ENCODE results near the gene CALD1.
A peak's percentile ranks its signal among the peaks of the same experiment; 100 is the strongest.

The CALD1 gene

GRCh38 chr7:134905375-134905774 lies 125.9 kb downstream of the CALD1 start:
- Histone ChIP-seq H3K36me3 (ENCODE audit: control insufficient read depth, insufficient read depth, low read length) (peaks cover 57% of the 10 kb centered on the region), H3K9me3 (ENCODE audit: control insufficient read depth, low read length) (no peaks in the 10 kb centered on the region), H3K4me3 (ENCODE audit: extremely low read depth, insufficient read depth, low read length, poor library complexity, severe bottlenecking) (no peak overlapping the region), H3K27ac (ENCODE audit: low read depth, low read length, severe bottlenecking) (peak overlapping the region; percentile 43), H3K4me1 (ENCODE audit: control insufficient read depth, insufficient read depth, low read length, poor library complexity, severe bottlenecking) (peaks cover 64% of the 10 kb centered on the region)
- 75 to 80% methylated on average over 1 of the region's 2 CpGs for WGBS, 2 experiments (ENCODE audit: insufficient coverage in 2 of 2)

- Histone ChIP-seq H3K4me1 (ENCODE audit: control insufficient read depth, insufficient read depth, low read length, poor library complexity, severe bottlenecking) (peaks cover 50% of the 10 kb centered on the region), H3K9me3 (ENCODE audit: control insufficient read depth, low read length) (no peaks in the 10 kb centered on the region), H3K27ac (ENCODE audit: low read depth, low read length, severe bottlenecking) (peak overlapping the region; percentile 11), H3K36me3 (ENCODE audit: control insufficient read depth, insufficient read depth, low read length) (peaks cover 57% of the 10 kb centered on the region), H3K4me3 (ENCODE audit: extremely low read depth, insufficient read depth, low read length, poor library complexity, severe bottlenecking) (no peak overlapping the region)
- WGBS, 2 experiments (ENCODE audit: insufficient coverage in 2 of 2), result 91% methylated on average over 4 of the region's 4 CpGs; no CpG with 5 or more reads in 1 of the 2 experiments
Measured at GRCh38 chr7:134907000-134907399, 127.6 kb downstream of the CALD1 start.

GRCh38 chr7:134907639-134908038 lies 128.2 kb downstream of the CALD1 start:
- H3K4me3 ChIP-seq (ENCODE audit: extremely low read depth, insufficient read depth, low read length, poor library complexity, severe bottlenecking), result no peak overlapping the region
- H3K4me1 ChIP-seq (ENCODE audit: control insufficient read depth, insufficient read depth, low read length, poor library complexity, severe bottlenecking), result peaks cover 45% of the 10 kb centered on the region
- no peak overlapping the region for H3K27ac ChIP-seq (ENCODE audit: low read depth, low read length, severe bottlenecking)
- no peaks in the 10 kb centered on the region for H3K9me3 ChIP-seq (ENCODE audit: control insufficient read depth, low read length)
- H3K36me3 ChIP-seq (ENCODE audit: control insufficient read depth, insufficient read depth, low read length), result peaks cover 56% of the 10 kb centered on the region
- WGBS, 2 experiments (ENCODE audit: insufficient coverage in 2 of 2), result 82 to 91% methylated on average over 4 to 6 of the region's 6 CpGs

GRCh38 chr7:134908289-134908688 lies 128.9 kb downstream of the CALD1 start:
- Histone ChIP-seq H3K9me3 (ENCODE audit: control insufficient read depth, low read length) (no peaks in the 10 kb centered on the region), H3K4me1 (ENCODE audit: control insufficient read depth, insufficient read depth, low read length, poor library complexity, severe bottlenecking) (peaks cover 44% of the 10 kb centered on the region), H3K4me3 (ENCODE audit: extremely low read depth, insufficient read depth, low read length, poor library complexity, severe bottlenecking) (no peak overlapping the region), H3K36me3 (ENCODE audit: control insufficient read depth, insufficient read depth, low read length) (peaks cover 52% of the 10 kb centered on the region), H3K27ac (ENCODE audit: low read depth, low read length, severe bottlenecking) (peak overlapping the region; percentile 47)
- WGBS, 2 experiments (ENCODE audit: insufficient coverage in 2 of 2), result 91 to 95% methylated on average over 3 of the region's 3 CpGs

GRCh38 chr7:134910214-134910890 lies 130.9 kb downstream of the CALD1 start:
- Histone ChIP-seq H3K4me1 (ENCODE audit: control insufficient read depth, insufficient read depth, low read length, poor library complexity, severe bottlenecking) (peaks cover 29% of the 10 kb centered on the region), H3K9me3 (ENCODE audit: control insufficient read depth, low read length) (no peaks in the 10 kb centered on the region), H3K27ac (ENCODE audit: low read depth, low read length, severe bottlenecking) (no peak overlapping the region), H3K36me3 (ENCODE audit: control insufficient read depth, insufficient read depth, low read length) (peaks cover 56% of the 10 kb centered on the region), H3K4me3 (ENCODE audit: extremely low read depth, insufficient read depth, low read length, poor library complexity, severe bottlenecking) (no peak overlapping the region)
- 92 to 100% methylated on average over 1 to 3 of the region's 4 CpGs for WGBS, 2 experiments (ENCODE audit: insufficient coverage in 2 of 2)

GRCh38 chr7:134910968-134911367 lies 131.5 kb downstream of the CALD1 start:
- Histone ChIP-seq H3K4me3 (ENCODE audit: extremely low read depth, insufficient read depth, low read length, poor library complexity, severe bottlenecking) (no peak overlapping the region), H3K36me3 (ENCODE audit: control insufficient read depth, insufficient read depth, low read length) (peaks cover 59% of the 10 kb centered on the region), H3K4me1 (ENCODE audit: control insufficient read depth, insufficient read depth, low read length, poor library complexity, severe bottlenecking) (peaks cover 29% of the 10 kb centered on the region), H3K9me3 (ENCODE audit: control insufficient read depth, low read length) (no peaks in the 10 kb centered on the region), H3K27ac (ENCODE audit: low read depth, low read length, severe bottlenecking) (no peak overlapping the region)
- 100% methylated on average over 1 of the region's 4 CpGs; no CpG with 5 or more reads in 1 of the 2 experiments for WGBS, 2 experiments (ENCODE audit: insufficient coverage in 2 of 2)

GRCh38 chr7:134916171-134916883 lies 136.9 kb downstream of the CALD1 start:
- Histone ChIP-seq H3K9me3 (ENCODE audit: control insufficient read depth, low read length) (no peaks in the 10 kb centered on the region), H3K4me1 (ENCODE audit: control insufficient read depth, insufficient read depth, low read length, poor library complexity, severe bottlenecking) (peaks cover 15% of the 10 kb centered on the region), H3K27ac (ENCODE audit: low read depth, low read length, severe bottlenecking) (no peak overlapping the region), H3K36me3 (ENCODE audit: control insufficient read depth, insufficient read depth, low read length) (peaks cover 81% of the 10 kb centered on the region), H3K4me3 (ENCODE audit: extremely low read depth, insufficient read depth, low read length, poor library complexity, severe bottlenecking) (no peak overlapping the region)
- 84 to 93% methylated on average over 3 to 4 of the region's 6 CpGs for WGBS, 2 experiments (ENCODE audit: insufficient coverage in 2 of 2)

GRCh38 chr7:134919240-134919641 lies 139.8 kb downstream of the CALD1 start:
- Histone ChIP-seq H3K27ac (ENCODE audit: low read depth, low read length, severe bottlenecking) (no peak overlapping the region), H3K4me1 (ENCODE audit: control insufficient read depth, insufficient read depth, low read length, poor library complexity, severe bottlenecking) (peaks cover 15% of the 10 kb centered on the region)

GRCh38 chr7:134920026-134920753 lies 140.8 kb downstream of the CALD1 start:
- Histone ChIP-seq H3K9me3 (ENCODE audit: control insufficient read depth, low read length) (no peaks in the 10 kb centered on the region), H3K36me3 (ENCODE audit: control insufficient read depth, insufficient read depth, low read length) (peaks cover 79% of the 10 kb centered on the region), H3K27ac (ENCODE audit: low read depth, low read length, severe bottlenecking) (peak overlapping the region; percentile 29), H3K4me1 (ENCODE audit: control insufficient read depth, insufficient read depth, low read length, poor library complexity, severe bottlenecking) (peaks cover 15% of the 10 kb centered on the region), H3K4me3 (ENCODE audit: extremely low read depth, insufficient read depth, low read length, poor library complexity, severe bottlenecking) (no peak overlapping the region)
- 100% methylated on average over 1 of the region's 2 CpGs for WGBS, 2 experiments (ENCODE audit: insufficient coverage in 2 of 2)

More at GRCh38 chr7:134919240-134919641, 139.8 kb downstream of the CALD1 start:
- no peaks in the 10 kb centered on the region for H3K9me3 ChIP-seq (ENCODE audit: control insufficient read depth, low read length)
- peaks cover 79% of the 10 kb centered on the region for H3K36me3 ChIP-seq (ENCODE audit: control insufficient read depth, insufficient read depth, low read length)
- H3K4me3 ChIP-seq (ENCODE audit: extremely low read depth, insufficient read depth, low read length, poor library complexity, severe bottlenecking), result no peak overlapping the region

- WGBS, 2 experiments (ENCODE audit: insufficient coverage in 2 of 2), result 98 to 100% methylated on average over 2 to 5 of the region's 5 CpGs
- Histone ChIP-seq H3K27ac (ENCODE audit: low read depth, low read length, severe bottlenecking) (no peak overlapping the region), H3K9me3 (ENCODE audit: control insufficient read depth, low read length) (no peaks in the 10 kb centered on the region), H3K36me3 (ENCODE audit: control insufficient read depth, insufficient read depth, low read length) (peaks cover 65% of the 10 kb centered on the region), H3K4me3 (ENCODE audit: extremely low read depth, insufficient read depth, low read length, poor library complexity, severe bottlenecking) (no peak overlapping the region), H3K4me1 (ENCODE audit: control insufficient read depth, insufficient read depth, low read length, poor library complexity, severe bottlenecking) (peaks cover 15% of the 10 kb centered on the region)
Measured at GRCh38 chr7:134922720-134923704, 143.6 kb downstream of the CALD1 start.

Measured in mesodermal cell (in vitro differentiated cells).